NOMO-1 treated with DMSO at 0.1 percent for 48 hours (cell line): ENCODE measurements around the gene ATXN10.
A peak's percentile ranks its signal among the peaks of the same experiment; 100 is the strongest.
"Not testable (repeated sequence)": the region's sequence is repeated elsewhere in the genome, so short reads cannot be mapped to it uniquely, and the experiment has no call there.

Experiments used
- DNase-seq: peaks from one replicate; lab custom pipeline; 2025; ENCODE audit not compliant: unreplicated experiment; lab: John Stamatoyannopoulos, UW

The ATXN10 gene

DNA sequence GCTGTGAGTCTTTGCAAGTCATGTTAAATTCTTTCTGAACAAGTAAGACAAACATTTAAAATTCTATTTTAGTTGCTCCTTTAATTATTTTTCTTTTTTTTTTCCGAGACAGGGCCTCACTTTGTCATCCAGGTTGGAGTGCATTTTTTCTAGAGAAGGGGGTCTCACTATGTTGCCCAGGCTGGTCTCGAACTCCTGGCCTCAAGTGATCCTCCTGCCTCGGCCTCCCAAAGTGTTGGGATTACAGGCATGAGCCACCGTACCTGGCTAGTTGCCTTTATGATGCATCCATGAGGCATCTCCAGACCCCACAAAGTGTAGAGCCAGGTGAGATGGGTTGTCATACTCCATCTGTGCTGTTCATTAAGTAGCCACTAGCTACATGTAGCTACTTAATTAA lies 4.4 kb downstream of the ATXN10 start:
- DNase-seq: no peak

DNA sequence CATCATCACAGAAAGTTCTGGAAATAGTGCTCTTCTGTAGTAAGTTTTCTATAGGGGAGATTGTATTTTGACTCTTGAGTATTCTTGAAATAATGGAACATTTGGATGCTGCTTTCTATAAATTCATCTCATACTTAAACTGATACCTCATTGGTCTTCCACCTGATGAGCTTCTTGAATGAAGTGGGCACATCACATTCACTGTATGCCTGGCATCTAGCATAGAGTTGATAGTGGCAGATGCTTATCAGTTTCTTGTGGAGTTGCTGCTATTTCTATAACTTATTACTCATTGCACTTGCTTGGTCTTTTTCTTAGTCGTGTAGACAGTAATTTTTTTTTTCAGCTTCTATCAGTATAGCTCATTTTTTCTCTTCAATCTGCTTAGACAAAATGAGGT lies 5.4 kb downstream of the ATXN10 start:
- no peak for DNase-seq

- DNase-seq: peak; percentile 41
These were observed 7.6 kb downstream of the ATXN10 start for GRCh38 chr22:45678961-45679912.

DNA sequence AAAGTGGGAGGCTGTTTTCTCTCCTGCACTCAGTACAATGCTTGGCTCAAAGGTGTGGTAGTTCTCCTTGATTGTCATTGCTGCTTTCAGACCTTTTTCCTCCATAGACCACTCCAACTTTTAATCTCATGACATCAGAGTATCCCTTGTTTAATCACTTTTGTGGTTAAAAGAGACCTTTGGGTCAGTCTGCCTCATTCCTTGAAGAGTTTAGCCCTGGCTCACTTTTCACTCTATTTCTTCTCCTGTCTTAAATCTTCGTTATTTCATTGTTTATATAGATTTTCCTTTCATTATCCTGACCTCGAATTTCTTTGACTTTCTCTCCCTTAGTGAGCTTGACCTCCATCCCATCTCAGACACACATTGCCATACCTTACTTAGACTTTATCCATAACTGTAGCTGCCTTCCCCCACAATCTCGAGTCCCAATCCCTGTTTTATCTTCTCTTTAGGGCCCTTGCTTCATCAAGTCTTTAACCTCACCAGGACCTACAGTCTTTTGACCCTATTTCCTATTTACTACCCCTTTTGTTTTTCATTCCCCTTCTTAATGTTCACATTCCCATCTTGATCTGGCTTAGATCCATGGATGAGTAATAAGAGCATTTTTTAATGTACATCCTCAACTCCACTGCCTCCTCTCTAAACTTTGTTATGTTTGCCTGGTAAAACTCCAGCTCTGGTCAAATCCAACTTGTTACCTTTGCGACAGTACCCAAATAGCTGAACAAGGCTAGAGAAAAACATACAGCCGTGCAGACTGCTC lies 9.5 kb downstream of the ATXN10 start:
- DNase-seq: no peak

GRCh38 chr22:45682064-45682463 lies 10.4 kb downstream of the ATXN10 start:
- peak; percentile 79 for DNase-seq

- not testable (repeated sequence) for DNase-seq
These were observed 11.1 kb downstream of the ATXN10 start for GRCh38 chr22:45682773-45683172.

- DNase-seq: peak; percentile 59
These were observed 11.6 kb downstream of the ATXN10 start for GRCh38 chr22:45683248-45683647.

GRCh38 chr22:45683680-45684079 lies 12.0 kb downstream of the ATXN10 start:
- DNase-seq: no peak

GRCh38 chr22:45684169-45684568 lies 12.5 kb downstream of the ATXN10 start:
- peak; percentile 87 for DNase-seq

DNA sequence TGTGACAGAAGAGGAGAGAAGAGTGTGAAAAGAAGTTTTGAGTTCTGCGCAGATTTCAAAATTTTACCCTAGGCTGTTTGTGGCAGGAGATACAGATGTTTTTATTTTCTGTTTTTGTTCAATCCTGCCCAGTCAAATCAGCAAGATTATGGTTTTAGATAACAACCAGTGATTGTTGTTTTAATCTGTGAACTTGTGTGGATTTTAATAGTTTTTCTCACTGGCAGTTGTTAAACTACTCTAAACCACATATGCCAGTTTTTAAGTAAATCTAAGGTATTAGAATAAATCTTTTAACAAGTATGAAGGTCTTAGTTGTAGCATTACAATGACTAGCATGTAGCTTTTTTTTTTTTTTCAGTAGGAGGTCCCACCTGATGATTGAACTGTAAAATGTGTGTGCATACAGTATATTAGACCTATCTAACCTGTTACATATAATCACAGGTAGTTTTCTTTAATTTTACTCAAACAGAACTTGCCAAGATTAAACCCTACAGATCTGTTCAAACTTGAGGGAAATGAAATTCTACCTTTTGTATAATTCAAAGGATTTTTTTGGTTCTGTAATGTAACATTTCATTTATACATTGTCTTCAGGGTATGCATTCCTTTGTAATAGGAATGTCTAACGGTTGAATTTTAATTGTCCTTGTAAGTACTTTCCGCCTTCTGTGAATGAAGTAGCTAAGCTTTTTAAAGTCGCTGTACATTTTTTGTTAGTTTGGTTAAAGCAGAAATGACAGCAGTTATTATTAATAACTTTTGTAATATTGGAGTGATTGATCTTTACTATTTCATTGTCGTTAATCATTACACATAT lies 13.3 kb downstream of the ATXN10 start:
- no peak for DNase-seq

DNA sequence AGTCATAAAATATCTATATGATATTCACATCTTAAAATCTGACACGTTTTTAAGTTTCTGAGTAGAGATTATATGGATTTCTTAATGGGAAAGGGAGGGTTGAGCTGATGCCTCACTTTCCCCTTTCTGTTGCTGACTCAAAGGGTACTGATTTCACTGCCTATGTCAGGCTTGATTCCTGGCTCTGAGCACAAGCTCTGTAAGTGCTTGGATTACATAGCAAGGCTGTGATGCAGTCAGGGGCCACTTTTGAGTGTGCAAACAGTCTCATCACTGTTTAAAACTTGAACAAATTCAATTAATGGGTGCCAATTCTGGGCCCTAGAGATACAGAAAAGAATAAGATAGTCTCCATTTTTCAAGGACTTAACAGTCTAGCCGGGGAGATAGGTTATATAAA lies 14.4 kb downstream of the ATXN10 start:
- no peak for DNase-seq

DNA sequence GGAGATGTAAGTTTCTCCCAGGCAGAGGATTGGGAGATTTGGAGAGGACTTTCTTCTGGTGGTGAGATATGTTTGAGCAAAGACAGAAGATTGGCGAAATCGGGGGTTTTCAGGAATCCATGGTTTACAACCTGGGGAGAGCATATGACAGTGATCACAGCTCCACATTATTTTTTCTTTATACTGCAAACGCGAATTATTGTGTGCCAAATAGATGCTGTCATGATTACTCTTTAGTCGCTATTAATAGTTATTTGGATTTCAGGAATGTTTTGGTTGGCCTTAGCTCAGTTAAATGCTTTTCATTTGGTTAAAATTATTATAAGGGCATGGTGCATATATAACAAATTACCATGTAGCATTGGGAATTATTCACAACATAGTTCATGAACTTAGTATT lies 15.2 kb downstream of the ATXN10 start:
- DNase-seq: no peak

DNA sequence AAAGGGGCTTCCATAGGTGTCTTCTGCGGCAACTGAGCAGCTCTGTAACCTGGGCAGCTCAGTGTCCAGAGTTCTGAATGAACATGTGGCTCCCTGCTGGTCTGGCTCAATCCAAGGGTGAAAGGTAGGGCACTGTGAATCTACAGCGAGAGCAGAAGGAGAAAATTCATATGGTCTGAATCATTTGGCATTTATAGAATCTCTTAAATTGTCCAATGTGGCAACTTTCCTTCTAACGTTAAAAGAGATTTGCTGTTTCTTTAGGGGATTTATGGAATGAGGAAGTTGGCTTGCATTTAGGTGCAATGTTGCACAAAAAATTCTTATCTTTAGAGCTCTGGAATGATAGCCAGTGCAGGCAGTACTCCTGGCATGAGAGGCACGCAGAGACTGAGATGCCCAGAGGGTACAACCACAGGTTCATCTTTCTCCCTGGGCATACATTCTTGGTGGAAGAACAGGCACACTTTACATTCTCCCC lies 17.0 kb downstream of the ATXN10 start:
- peak; percentile 50 for DNase-seq

DNA sequence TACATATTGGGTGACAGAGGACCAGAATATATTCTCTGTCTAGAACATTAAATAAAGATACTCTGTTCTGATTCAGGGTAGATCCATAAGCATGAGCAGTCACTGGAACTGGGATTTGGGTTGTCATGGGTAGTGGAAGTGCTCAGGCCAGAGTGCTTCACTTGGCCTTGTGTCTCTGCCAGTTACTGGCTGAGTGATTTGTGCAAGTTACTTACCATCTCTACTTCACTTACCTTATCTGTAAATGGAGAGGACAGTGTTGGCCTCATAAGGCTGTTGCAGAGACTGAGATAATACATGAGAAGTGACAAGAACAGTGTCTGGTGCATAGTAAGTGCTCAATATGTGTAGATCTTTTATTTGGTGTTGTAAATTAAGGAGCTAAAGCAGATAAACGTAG lies 17.6 kb downstream of the ATXN10 start:
- no peak for DNase-seq

DNA sequence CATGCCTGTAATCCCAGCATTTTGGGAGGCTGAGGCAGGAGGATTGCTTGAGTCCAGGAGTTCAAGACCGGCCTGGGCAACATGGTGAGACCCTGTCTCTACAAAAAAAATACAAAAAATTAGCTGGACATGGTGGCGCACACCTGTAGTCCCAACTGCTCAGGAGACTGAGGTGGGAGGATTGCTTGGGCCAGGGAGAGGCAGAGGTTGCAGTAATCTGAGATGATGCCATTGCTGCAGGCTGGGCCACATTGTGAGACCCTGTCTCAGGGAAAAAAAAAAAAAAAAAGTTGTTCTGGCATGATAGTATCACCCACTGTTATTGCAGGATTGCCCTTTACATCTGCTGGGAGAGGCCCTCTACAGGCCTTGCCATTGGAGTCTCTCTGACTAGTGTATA lies 18.4 kb downstream of the ATXN10 start:
- no peak for DNase-seq

DNA sequence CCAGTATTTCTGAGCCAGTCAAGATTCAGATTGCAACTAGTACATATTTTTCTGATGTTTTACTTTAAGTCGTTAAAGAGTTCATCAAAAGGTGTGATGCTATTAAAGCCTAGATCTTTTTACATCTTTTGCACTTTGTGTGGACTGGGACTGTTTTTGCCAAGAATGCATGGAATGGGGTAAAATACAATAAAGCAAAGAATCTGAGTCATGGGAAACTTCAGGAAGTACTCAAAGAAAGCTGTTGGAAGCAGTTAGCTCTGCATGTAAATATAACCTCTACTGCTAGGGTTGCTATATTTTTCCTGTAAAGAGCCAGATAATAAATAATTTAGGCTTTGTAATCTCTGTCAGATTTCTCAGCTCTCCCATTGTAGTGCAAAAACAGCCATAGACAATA lies 20.9 kb downstream of the ATXN10 start:
- DNase-seq: no peak

DNA sequence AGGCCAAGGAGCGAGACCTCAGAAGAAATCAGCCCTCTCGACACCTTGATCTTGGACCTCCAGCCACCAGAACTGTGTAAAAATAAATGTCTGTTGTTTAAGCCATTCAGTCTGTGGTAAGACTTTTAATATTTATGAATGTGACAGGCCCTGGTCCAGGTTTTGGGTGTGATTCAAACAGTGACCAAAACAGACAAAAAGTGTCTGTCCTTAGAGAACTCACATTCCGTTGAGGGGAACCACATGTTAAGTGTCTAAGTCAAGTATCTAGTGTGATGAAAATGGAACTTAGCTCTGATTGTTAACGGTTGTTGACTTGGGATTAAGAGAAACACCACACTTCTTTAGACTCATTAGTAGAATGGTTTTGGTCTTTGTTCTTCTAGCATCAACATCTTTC lies 22.2 kb downstream of the ATXN10 start:
- no peak for DNase-seq

GRCh38 chr22:45696227-45696626 lies 24.6 kb downstream of the ATXN10 start:
- peak; percentile 89 for DNase-seq

- no peak for DNase-seq
These were observed 26.5 kb downstream of the ATXN10 start for GRCh38 chr22:45698094-45698493.

DNA sequence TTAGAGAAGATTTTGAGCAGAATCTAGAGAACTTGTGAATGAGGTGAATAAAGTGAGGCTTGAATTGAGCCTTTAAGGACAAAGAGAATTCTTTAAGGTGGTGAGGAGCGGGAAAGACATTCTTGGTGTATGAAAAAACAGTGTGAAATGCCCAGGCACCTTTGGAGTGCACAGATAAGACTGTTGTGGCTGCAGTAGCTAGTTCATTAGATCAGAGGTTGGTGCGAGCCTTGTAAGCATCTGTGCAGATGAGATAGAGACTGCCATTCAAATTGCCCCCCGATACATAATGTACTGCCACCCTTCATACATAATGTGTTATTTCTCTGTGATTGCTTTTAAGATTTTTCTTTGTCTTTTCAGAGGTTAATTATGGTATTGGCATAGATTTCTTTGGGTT lies 31.3 kb downstream of the ATXN10 start:
- DNase-seq: no peak

DNA sequence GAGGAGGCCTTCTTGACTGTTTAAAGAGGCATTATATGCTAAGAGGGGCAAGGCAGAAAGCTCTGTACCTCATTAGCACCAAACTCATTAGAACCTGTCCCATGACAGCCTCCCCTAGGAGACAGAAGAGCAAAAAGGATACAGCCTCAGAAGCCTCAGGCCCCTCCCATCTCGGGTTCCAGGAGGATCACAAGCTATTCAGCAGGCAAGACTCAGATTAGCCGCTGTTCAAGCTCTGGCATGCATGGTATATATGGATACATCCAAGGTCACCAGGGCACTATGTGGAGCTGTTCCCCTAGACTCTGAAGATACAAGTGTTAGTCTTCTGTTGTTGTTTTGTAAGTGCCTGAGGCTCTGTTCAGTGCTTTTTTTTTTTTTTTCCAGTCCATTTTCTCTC lies 32.1 kb downstream of the ATXN10 start:
- no peak for DNase-seq
